ENCODE data around the gene TMEM269.

The TMEM269 gene

DNA sequence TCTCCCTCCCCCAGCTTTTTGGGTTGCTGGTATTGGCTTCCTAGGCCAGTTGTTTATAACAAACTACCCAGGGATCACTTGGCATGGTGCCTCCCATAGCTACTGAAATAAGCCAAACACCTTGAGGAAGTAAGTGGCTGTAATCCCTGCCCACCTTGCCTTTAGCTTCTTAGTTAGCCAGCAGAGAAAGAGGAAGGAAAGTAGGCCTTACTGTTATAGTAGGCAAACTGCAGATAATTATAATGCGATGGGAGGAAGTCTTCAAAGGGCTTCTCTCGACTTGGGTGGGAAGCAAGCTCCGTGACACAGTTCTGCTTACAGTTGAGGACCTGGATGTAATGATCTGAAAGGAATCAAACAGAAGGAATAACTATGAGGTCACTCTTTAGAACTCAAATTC is 26.1 kb upstream of the TMEM269 start:
- no peaks in the 10 kb centered on the region for H3K9me3 Mint-ChIP-seq
- TF ChIP-seq, protein P1, sequence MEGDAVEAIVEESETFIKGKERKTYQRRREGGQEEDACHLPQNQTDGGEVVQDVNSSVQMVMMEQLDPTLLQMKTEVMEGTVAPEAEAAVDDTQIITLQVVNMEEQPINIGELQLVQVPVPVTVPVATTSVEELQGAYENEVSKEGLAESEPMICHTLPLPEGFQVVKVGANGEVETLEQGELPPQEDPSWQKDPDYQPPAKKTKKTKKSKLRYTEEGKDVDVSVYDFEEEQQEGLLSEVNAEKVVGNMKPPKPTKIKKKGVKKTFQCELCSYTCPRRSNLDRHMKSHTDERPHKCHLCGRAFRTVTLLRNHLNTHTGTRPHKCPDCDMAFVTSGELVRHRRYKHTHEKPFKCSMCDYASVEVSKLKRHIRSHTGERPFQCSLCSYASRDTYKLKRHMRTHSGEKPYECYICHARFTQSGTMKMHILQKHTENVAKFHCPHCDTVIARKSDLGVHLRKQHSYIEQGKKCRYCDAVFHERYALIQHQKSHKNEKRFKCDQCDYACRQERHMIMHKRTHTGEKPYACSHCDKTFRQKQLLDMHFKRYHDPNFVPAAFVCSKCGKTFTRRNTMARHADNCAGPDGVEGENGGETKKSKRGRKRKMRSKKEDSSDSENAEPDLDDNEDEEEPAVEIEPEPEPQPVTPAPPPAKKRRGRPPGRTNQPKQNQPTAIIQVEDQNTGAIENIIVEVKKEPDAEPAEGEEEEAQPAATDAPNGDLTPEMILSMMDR (IDR thresholded peaks at IDR 0.05), result no peak
- no peak for DNase-seq
- peaks cover 53% of the 10 kb centered on the region for H3K36me3 Mint-ChIP-seq (ENCODE audit: low read depth)
- H3K27me3 Mint-ChIP-seq (ENCODE audit: low read depth, poor library complexity), result no peaks in the 10 kb centered on the region
- no peak overlapping the region for H3K4me3 Mint-ChIP-seq
- peaks cover 10% of the 10 kb centered on the region for H3K4me1 Mint-ChIP-seq
- H3K27ac Mint-ChIP-seq, result no peak overlapping the region

DNA sequence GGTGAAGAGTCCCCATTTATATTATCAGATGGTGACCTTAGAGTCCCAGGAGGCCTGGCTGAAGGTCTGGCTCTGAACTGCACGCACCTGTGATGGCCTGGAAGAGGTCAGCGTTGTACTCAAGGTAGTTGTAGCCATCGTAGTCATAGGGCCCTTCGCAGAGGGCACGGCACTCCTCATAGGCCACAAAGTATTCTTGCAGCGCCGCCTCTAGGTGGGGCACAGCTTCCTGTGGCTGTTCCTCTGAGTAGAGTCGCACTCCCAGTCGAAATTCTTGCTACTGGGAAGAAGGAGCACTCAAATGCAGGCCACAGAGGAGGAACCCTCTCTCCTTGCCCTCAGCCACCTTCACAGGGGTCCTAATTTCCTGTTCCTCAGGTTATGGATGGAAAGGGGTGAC is 25.7 kb upstream of the TMEM269 start:
- no peaks in the 10 kb centered on the region for H3K9me3 Mint-ChIP-seq
- DNase-seq, result no peak
- H3K27ac Mint-ChIP-seq, result no peak overlapping the region
- peaks cover 49% of the 10 kb centered on the region for H3K36me3 Mint-ChIP-seq (ENCODE audit: low read depth)
- TF ChIP-seq, protein P1 (IDR thresholded peaks at IDR 0.05), result no peak
- H3K27me3 Mint-ChIP-seq (ENCODE audit: low read depth, poor library complexity), result no peaks in the 10 kb centered on the region
- no peak overlapping the region for H3K4me3 Mint-ChIP-seq
- peaks cover 10% of the 10 kb centered on the region for H3K4me1 Mint-ChIP-seq

DNA sequence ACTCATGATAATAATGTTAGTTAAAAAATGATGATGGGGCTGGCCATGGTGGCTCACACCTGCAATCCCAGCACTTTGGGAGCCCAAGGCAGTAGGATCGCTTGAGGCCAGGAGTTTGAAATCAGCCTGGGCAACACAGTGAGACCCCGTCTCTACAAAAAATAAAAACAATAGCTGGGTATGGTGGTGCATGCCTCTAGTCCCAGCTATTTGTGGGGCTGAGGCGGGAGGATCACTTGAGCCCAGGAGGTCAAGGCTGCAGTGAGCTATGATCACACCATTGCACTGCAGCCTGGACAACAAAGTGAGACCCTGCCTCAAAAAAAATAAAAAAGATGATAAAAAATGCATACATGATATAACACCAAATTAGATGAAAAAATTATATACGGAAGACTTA is 23.2 kb upstream of the TMEM269 start:
- H3K27ac Mint-ChIP-seq, result no peak overlapping the region
- no peak for DNase-seq
- H3K4me1 Mint-ChIP-seq, result peaks cover 10% of the 10 kb centered on the region
- TF ChIP-seq, protein P1 (IDR thresholded peaks at IDR 0.05), result no peak
- no peaks in the 10 kb centered on the region for H3K27me3 Mint-ChIP-seq (ENCODE audit: low read depth, poor library complexity)
- peaks cover 26% of the 10 kb centered on the region for H3K36me3 Mint-ChIP-seq (ENCODE audit: low read depth)
- no peaks in the 10 kb centered on the region for H3K9me3 Mint-ChIP-seq
- H3K4me3 Mint-ChIP-seq, result no peak overlapping the region

DNA sequence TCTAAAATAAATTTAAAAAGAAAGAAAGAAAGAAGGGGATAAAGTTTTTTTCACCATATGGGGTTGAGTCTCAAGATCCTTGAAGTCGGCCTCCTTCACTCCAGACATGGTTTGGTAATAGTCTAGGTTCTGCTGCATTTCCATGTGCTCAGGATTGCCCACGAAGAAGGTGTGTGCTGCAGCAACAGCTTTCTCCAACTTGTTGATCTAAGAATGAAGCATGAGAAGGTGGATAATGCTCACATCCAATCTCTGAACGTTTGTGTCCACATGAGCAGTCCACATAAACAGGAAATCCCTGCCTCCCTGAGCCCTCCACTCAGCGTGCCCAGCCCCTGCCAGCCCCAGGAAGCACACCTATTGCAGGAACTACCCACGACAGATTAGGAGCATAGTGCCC is 22.5 kb upstream of the TMEM269 start:
- DNase-seq, result no peak
- no peak overlapping the region for H3K4me3 Mint-ChIP-seq

DNA sequence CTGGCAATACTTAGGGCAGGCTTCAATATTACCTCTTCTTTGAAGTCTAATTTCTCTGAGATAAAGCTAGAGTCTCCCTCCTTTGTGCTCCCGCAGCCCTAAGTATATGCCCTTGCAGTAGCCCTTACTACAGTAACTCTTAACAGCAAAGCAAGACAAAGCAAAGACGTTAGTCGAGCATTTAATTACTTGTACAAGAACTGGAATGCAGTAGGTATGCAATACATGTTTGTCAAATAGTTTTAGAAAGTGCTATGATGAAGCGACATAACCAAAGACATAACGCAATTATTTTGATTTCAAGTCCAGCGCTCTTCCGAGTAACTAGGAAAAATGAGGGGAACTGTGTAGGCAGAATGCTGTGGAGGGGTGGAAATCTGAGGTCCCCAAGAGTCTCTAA is 19.5 kb upstream of the TMEM269 start:
- peaks cover 20% of the 10 kb centered on the region for H3K4me1 Mint-ChIP-seq
- H3K27me3 Mint-ChIP-seq (ENCODE audit: low read depth, poor library complexity), result no peaks in the 10 kb centered on the region
- peaks cover 28% of the 10 kb centered on the region for H3K36me3 Mint-ChIP-seq (ENCODE audit: low read depth)
- H3K4me3 Mint-ChIP-seq, result no peak overlapping the region
- no peak overlapping the region for H3K27ac Mint-ChIP-seq
- TF ChIP-seq, protein P1 (IDR thresholded peaks at IDR 0.05), result no peak
- H3K9me3 Mint-ChIP-seq, result no peaks in the 10 kb centered on the region
- DNase-seq, result no peak

More for the DNA sequence above, 22.5 kb upstream of the TMEM269 start:
- H3K4me1 Mint-ChIP-seq, result peaks cover 6% of the 10 kb centered on the region
- no peaks in the 10 kb centered on the region for H3K27me3 Mint-ChIP-seq (ENCODE audit: low read depth, poor library complexity)
- H3K9me3 Mint-ChIP-seq, result no peaks in the 10 kb centered on the region
- TF ChIP-seq, protein P1 (IDR thresholded peaks at IDR 0.05), result no peak
- H3K36me3 Mint-ChIP-seq (ENCODE audit: low read depth), result peaks cover 19% of the 10 kb centered on the region
- H3K27ac Mint-ChIP-seq, result no peak overlapping the region

DNA sequence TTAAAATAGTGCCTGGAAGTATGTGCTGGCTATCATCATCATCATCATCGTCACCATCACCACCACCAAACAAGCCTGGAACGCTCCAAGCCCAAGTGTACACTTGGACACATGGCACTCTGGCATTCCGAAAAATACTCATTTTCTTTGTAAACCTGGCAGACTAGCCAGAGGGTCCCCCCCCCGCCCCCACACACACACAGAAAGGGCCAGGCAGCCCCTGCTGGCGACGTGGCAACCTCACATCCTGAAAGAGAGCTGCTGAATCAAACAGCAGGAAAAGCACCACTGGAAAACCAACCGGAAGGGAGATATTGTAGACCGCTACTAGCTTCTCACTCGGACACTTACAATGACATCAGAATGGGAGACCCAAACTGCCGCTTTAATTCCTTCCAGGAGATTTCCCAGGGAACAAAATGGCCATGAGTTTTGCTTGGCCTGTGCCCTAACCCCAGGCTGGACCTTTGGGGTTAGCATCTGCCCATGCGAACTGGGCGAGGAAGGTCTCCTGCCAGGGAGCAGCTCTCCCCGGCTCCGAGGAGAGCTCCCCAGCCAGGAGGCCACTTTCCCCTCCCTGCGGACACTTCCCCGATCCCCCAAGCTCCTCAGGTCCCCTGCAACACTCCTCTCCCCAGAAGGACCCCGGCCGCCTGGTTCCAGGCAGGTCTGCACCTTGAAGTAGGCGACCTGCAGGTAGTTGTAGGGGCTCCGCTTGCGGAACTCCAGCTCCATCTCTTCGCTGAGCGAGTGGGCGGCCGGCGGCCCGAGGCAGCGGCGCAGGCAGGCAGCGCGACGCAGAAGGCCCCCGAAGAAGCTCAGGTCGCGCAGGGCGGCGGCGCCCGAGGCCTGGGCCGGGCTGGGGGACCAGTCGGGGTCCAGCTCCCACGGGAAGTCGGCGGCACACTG is 18.7 kb upstream of the TMEM269 start:
- Mint-ChIP-seq H3K4me1 (peaks cover 26% of the 10 kb centered on the region), H3K9me3 (no peaks in the 10 kb centered on the region), H3K27me3 (ENCODE audit: low read depth, poor library complexity) (no peaks in the 10 kb centered on the region), H3K27ac (no peak overlapping the region), H3K4me3 (no peak overlapping the region), H3K36me3 (ENCODE audit: low read depth) (peaks cover 34% of the 10 kb centered on the region)
- DNase-seq, result peak; percentile 61
- TF ChIP-seq, protein P1 (IDR thresholded peaks at IDR 0.05), result peak; percentile 45

Data from nephron progenitor cell (in vitro differentiated cells).